GM12892 (cell line): ENCODE measurements around the gene TSSK2.
A peak's percentile ranks its signal among the peaks of the same experiment; 100 is the strongest.

Source experiments
- DNase-seq: peaks from one replicate; pipeline ENCODE4 v3.0.0; 2011; ENCODE audit not compliant: insufficient read length
- FAIRE-seq: peaks from 2 replicates; lab custom pipeline; 2011; peaks lifted over from hg19 to GRCh38; lab: Jason Lieb, UNC
- POLR2A ChIP-seq: IDR thresholded peaks from 2 replicates; pipeline ENCODE4 v1.6.1; 2011; ENCODE audit warnings: low read depth, low read length, control low read depth
- POLR2AphosphoS5 ChIP-seq: IDR thresholded peaks from 2 replicates; pipeline ENCODE4 v1.6.1; 2011; ENCODE audit warnings: low read depth, low read length, control low read depth
- TAF1 ChIP-seq: IDR thresholded peaks from 2 replicates; pipeline ENCODE4 v1.6.1; 2011; ENCODE audit warnings: low read depth, mild to moderate bottlenecking, control low read depth, low read length, borderline replicate concordance

TSSK2 gene

GRCh38 chr22:19177164-19178064, 46.3 kb downstream of the TSSK2 start:
- FAIRE-seq: no peak
- TF ChIP-seq POLR2AphosphoS5 (no peak), TAF1 (no peak), POLR2A (no peak)
- no peak for DNase-seq

- peak; percentile 58 for FAIRE-seq
- TF ChIP-seq POLR2A: 0 out of 2 replicates have a peak, but pooled peaks have one; percentile 32
- TF ChIP-seq POLR2AphosphoS5: no peak
- peak; percentile 58 for DNase-seq
Measured at GRCh38 chr22:19178065-19178656, 47.1 kb downstream of the TSSK2 start.

- FAIRE-seq (peak; percentile 95), DNase-seq (peak; percentile 93)
- no peak for TF ChIP-seq POLR2AphosphoS5
- TF ChIP-seq TAF1: no peak
- no peak; the same call in 1 of the 2 replicates for TF ChIP-seq POLR2A
Measured at GRCh38 chr22:19178657-19179496, 47.8 kb downstream of the TSSK2 start, which contains the start of gene SLC25A1. SLC25A1 (minus strand) TSS chr22:19178736; CDS start chr22:19178673, 63 bp downstream.

- DNase-seq: peak; percentile 70
- TF ChIP-seq TAF1 (no peak), POLR2A (no peak), POLR2AphosphoS5 (no peak)
- FAIRE-seq: peak; percentile 90
Measured at GRCh38 chr22:19179497-19180048, 48.5 kb downstream of the TSSK2 start.

GRCh38 chr22:19180234-19180633, 49.1 kb downstream of the TSSK2 start:
- no peak for TF ChIP-seq POLR2AphosphoS5
- TF ChIP-seq TAF1: no peak
- no peak for TF ChIP-seq POLR2A
- DNase-seq: no peak
- no peak for FAIRE-seq

GRCh38 chr22:19180740-19181410, 49.8 kb downstream of the TSSK2 start:
- DNase-seq: no peak
- FAIRE-seq: no peak
- TF ChIP-seq POLR2A: no peak
- TF ChIP-seq TAF1: no peak
- no peak for TF ChIP-seq POLR2AphosphoS5

GRCh38 chr22:19181786-19182471, 50.8 kb downstream of the TSSK2 start:
- FAIRE-seq (no peak), DNase-seq (no peak)
- no peak for TF ChIP-seq POLR2A
- TF ChIP-seq TAF1: no peak
- no peak for TF ChIP-seq POLR2AphosphoS5
